ENCODE results near the gene ATP5F1D.
"Not testable (repeated sequence)": the region's sequence is repeated elsewhere in the genome, so short reads cannot be mapped to it uniquely, and the experiment has no call there.

Gene ATP5F1D

DNA sequence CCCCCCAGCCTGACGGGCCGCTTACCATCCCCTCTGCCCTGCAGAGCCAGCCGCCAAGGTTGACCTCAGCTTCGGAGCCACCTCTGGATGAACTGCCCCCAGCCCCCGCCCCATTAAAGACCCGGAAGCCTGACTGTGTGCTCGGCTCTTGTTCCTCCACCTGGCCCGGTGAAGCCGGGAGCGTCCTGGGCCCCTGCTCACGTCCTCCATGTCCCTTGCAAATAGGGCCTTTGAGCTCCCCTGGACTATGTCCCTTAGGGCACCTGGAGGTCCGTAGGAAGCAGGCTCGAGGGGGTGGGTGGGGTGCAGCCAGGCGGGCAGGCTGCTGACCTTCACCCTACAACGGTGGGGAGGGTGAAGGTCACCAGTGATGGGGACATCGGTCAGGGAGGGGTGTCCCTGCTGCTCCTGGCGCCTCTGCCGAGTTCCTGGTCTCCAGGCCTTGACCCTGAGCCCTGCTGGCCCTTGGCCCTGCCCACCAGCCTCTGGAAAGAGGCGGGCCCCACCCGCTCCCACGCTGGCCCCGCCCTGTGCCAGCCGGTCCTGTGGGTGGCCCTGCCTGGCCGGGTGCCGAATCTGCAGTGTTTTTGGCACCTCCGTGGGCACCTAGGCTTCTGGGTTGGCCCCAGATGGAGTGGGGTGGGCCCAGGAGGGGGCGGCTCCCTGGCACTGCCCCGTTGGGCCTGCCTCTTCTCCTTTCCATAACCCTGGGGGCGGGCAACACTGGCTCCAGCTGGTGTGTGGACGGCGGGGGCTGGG, 3.3 kb downstream of the ATP5F1D start:
- Histone ChIP-seq H3K27me3 (ENCODE audit: insufficient read depth, low read depth, severe bottlenecking) (no peaks in the 10 kb centered on the region), H3K36me3 (peaks cover 15% of the 10 kb centered on the region), H3K27ac (peak overlapping the region; percentile 66), H3K9me3 (ENCODE audit: severe bottlenecking) (no peaks in the 10 kb centered on the region), H3K4me3 (ENCODE audit: low read depth, low read length) (no peak overlapping the region)
- TF ChIP-seq, protein P1, sequence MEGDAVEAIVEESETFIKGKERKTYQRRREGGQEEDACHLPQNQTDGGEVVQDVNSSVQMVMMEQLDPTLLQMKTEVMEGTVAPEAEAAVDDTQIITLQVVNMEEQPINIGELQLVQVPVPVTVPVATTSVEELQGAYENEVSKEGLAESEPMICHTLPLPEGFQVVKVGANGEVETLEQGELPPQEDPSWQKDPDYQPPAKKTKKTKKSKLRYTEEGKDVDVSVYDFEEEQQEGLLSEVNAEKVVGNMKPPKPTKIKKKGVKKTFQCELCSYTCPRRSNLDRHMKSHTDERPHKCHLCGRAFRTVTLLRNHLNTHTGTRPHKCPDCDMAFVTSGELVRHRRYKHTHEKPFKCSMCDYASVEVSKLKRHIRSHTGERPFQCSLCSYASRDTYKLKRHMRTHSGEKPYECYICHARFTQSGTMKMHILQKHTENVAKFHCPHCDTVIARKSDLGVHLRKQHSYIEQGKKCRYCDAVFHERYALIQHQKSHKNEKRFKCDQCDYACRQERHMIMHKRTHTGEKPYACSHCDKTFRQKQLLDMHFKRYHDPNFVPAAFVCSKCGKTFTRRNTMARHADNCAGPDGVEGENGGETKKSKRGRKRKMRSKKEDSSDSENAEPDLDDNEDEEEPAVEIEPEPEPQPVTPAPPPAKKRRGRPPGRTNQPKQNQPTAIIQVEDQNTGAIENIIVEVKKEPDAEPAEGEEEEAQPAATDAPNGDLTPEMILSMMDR (IDR thresholded peaks at IDR 0.05; ENCODE audit: low read depth, low read length), result no peak
- peak; percentile 49 for DNase-seq

DNA sequence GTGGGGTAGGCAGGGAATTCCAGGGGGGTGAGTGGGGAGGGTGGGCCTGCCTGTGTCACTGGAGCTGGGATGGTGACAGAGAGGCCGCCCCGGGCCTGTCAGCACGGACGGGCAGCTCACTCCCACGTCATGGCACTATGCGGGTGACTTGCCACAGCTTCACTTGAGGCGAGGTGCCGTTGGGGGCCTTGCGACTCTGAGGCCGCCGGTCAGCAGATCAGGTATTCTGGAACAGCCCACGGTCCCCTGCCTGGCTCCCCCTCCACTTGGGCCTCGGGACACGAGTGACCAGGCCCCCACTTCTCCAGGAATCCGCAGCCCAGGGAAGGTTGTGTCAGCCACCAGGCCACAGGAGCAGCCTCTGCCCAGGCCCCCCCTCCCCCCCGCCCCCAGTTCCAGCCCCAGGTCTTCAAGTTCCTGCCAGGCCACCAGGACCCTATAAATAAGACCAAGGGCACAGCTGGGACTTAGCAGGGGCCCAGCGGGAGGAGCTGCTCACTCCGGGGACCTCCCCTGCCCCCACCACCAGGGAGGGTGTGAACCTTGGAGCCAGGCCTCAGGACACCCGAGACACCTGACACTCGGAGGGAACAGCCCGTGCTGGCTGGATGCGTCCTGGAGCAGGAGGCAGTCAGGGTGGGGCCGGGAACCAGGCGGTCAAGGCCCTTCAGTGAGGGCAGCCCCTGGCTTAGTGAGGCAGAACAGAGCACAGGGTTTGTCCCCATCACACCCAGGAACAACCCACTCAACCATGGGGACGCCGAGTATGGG, 4.1 kb downstream of the ATP5F1D start:
- TF ChIP-seq, protein P1 (IDR thresholded peaks at IDR 0.05; ENCODE audit: low read depth, low read length), result no peak
- peak overlapping the region; percentile 66 for H3K27ac ChIP-seq
- no peak overlapping the region for H3K4me3 ChIP-seq (ENCODE audit: low read depth, low read length)
- no peaks in the 10 kb centered on the region for H3K27me3 ChIP-seq (ENCODE audit: insufficient read depth, low read depth, severe bottlenecking)
- no peaks in the 10 kb centered on the region for H3K9me3 ChIP-seq (ENCODE audit: severe bottlenecking)
- DNase-seq, result peak; percentile 85
- H3K36me3 ChIP-seq, result peaks cover 18% of the 10 kb centered on the region

DNA sequence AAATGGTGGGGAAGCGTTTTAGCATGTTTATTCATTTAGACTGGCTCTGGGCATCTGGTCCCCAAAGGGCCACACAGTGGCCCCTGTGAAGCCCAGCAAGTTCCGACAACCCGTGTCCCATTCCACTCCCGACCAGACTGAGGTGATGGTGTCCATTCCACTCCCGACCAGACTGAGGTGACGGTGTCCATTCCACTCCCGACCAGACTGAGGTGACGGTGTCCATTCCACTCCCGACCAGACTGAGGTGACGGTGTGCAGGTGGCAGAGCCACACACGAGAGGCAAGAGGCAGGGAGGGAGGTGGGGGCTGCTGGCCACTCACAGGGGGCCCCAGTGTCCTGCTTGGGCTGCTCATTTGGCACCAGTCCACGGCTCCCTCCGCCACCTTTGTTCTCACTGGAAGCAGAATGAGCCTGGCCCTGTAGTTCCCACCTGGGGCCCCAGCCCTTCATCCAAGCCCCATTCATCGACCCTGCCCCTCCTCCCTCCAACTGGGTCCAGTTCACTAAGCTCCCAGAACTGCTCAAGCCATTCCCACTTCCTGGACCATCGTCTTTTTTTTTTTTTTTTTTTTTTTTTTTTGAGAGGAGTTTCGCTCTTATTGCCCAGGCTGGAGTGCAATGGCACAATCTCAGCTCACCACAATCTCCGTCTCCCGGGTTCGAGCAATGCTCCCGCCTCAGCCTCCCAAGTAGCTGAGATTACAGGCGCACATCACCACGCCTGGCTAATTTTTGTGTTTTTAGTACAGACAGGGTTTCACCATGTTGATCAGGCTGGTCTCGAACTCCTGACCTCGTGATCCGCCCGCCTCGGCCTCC, 4.9 kb downstream of the ATP5F1D start:
- H3K27ac ChIP-seq, result peak overlapping the region; percentile 46
- TF ChIP-seq, protein P1 (IDR thresholded peaks at IDR 0.05; ENCODE audit: low read depth, low read length), result peak; percentile 28; the same call in 1 of the 2 replicates
- H3K9me3 ChIP-seq (ENCODE audit: severe bottlenecking); H3K4me3 ChIP-seq (ENCODE audit: low read depth, low read length); H3K27me3 ChIP-seq (ENCODE audit: insufficient read depth, low read depth, severe bottlenecking): not testable (repeated sequence)
- DNase-seq, result peak; percentile 51
- H3K36me3 ChIP-seq, result peaks cover 26% of the 10 kb centered on the region

DNA sequence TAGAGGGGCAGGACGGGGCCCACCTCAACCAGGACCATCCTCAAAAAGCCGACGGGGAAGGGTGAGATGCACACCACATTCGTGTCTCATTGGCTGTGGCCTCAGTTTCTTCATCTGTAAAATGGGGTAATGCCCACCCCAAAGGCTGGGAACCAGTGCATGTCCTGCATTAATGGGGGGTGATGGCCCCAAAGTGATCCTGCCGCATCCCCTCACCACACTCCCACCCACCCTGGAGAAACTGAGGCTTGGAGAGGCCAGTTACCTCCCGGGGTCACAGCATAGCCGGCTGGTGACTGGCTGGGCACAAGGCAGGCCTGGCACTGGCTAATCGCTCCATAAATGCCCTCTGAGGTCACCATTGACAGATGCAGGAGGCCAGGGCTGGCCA, 6.2 kb downstream of the ATP5F1D start:
- Histone ChIP-seq H3K27ac (peak overlapping the region; percentile 100), H3K9me3 (ENCODE audit: severe bottlenecking) (no peaks in the 10 kb centered on the region), H3K36me3 (peaks cover 37% of the 10 kb centered on the region), H3K4me3 (ENCODE audit: low read depth, low read length) (peak overlapping the region; percentile 66), H3K27me3 (ENCODE audit: insufficient read depth, low read depth, severe bottlenecking) (no peaks in the 10 kb centered on the region)
- no peak for DNase-seq
- TF ChIP-seq, protein P1 (IDR thresholded peaks at IDR 0.05; ENCODE audit: low read depth, low read length), result no peak

DNA sequence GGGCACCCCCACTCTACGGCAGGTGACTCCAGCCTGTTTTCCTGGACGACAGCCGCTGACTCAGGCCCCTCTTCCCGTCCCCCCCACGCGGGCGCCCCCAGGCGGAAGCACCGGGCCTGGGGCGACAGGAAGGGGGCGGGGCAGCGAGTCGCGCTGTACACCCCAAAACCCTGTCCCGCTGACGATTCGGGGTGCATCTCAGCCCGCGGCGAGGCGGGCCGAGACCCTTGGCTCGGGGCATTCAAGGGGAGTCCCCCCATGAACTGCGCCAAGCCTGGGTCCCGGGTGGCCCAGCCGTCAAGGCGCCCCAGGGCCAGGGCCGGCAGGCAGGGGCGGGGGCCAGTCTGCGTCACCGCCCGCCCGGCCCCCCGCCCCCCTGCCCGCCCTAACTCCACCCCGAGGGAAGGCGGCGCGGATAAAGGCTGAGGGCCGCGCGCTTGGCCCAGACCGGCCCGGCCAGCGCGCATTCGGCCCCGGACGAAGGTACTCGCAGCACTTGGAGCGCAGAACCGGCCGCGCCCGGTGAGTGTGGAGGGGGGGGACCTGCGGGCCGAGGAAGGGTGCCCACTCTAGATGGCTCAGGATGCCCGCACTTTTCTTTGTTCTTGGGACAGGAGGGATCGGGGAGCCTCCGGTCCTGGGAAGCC, 6.7 kb downstream of the ATP5F1D start, which contains the start of gene MIDN:
TSS of gene MIDN (plus strand) at position 445 of the 647 bp plus-strand sequence. CDS start 1,714 bp downstream, outside the sequence.
- Histone ChIP-seq H3K9me3 (ENCODE audit: severe bottlenecking) (no peaks in the 10 kb centered on the region), H3K27ac (peak within 1 kb of the TSS; percentile 100), H3K36me3 (peaks cover 38% of the 10 kb centered on the region), H3K4me3 (ENCODE audit: low read depth, low read length) (peak within 1 kb of the TSS; percentile 66), H3K27me3 (ENCODE audit: insufficient read depth, low read depth, severe bottlenecking) (no peaks in the 10 kb centered on the region)
- TF ChIP-seq, protein P1 (IDR thresholded peaks at IDR 0.05; ENCODE audit: low read depth, low read length), result peak; percentile 61
- peak; percentile 80 for DNase-seq

All from WERI-Rb-1 (cell line).